ENCODE data around the gene SLC4A4. TPM values are rescaled to one million over a fixed set of nuclear protein-coding genes. Genes with fewer than 3 reads are reported as not detected.

SLC4A4 gene
- total and polyA plus RNA-seq, 4 donors, result 3.2 to 78.6 (median 18.6) TPM

DNA sequence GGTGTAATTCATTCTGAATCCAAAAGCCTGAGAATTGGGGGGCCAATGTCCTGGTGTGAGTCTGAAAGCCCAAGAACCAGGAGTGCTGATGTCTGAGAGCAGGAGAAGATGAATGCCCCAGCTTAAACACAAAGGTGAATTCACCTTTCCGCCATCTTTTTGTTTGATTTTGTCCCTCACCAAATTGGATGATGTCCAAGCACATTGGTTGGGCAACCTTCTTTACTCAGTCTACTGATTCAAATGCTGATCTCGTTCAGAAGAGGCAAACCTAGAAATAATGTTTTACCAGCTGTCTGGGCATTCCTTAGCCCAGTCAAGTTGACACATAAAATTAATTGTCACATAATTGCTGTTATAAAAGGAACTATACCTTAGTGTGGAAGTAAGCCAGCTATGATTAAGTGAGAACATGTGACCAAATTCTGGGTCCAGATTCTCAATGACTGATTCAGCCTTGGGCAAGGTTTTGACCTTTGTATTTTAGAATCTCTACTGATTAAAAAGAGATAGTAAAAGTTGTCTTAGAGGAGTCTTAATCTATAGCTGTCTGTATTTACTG lies 34.5 kb upstream of the SLC4A4 start:
- TF ChIP-seq, protein P1, sequence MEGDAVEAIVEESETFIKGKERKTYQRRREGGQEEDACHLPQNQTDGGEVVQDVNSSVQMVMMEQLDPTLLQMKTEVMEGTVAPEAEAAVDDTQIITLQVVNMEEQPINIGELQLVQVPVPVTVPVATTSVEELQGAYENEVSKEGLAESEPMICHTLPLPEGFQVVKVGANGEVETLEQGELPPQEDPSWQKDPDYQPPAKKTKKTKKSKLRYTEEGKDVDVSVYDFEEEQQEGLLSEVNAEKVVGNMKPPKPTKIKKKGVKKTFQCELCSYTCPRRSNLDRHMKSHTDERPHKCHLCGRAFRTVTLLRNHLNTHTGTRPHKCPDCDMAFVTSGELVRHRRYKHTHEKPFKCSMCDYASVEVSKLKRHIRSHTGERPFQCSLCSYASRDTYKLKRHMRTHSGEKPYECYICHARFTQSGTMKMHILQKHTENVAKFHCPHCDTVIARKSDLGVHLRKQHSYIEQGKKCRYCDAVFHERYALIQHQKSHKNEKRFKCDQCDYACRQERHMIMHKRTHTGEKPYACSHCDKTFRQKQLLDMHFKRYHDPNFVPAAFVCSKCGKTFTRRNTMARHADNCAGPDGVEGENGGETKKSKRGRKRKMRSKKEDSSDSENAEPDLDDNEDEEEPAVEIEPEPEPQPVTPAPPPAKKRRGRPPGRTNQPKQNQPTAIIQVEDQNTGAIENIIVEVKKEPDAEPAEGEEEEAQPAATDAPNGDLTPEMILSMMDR (IDR thresholded peaks at IDR 0.05; ENCODE audit: control extremely low read depth, extremely low read depth), result no peak
- 78 to 86% methylated on average over 2 of the region's 2 CpGs for WGBS, 2 donors
- no peak overlapping the region for H3K4me3 ChIP-seq
- no peaks in the 10 kb centered on the region for H3K9me3 ChIP-seq (ENCODE audit: control insufficient read depth in 4 of 4, insufficient read depth in 3 of 4, low read length in 3 of 4)
- H3K27ac ChIP-seq (ENCODE audit: low read depth in 1 of 2, low read length in 1 of 2), result no peak overlapping the region
- no peak for ATAC-seq (ENCODE audit: insufficient read depth, low FRiP score)
- peaks cover 0 to 6% (median 1%) of the 10 kb centered on the region in 4 donors for H3K36me3 ChIP-seq (ENCODE audit: control insufficient read depth in 4 of 4, insufficient read depth in 4 of 4, low read length in 4 of 4)
- peaks cover 0 to 18% (median 3%) of the 10 kb centered on the region in 5 donors for H3K4me1 ChIP-seq (ENCODE audit: control insufficient read depth in 5 of 5, insufficient read depth in 5 of 5, low read length in 5 of 5)
- no peak overlapping the region for H3K9ac ChIP-seq (ENCODE audit: insufficient read depth in 1 of 2, low read length in 2 of 2)
- no peak for DNase-seq
- no peaks in the 10 kb centered on the region for H3K27me3 ChIP-seq (ENCODE audit: control insufficient read depth in 3 of 3, insufficient read depth in 3 of 3, low read length in 2 of 3)

DNA sequence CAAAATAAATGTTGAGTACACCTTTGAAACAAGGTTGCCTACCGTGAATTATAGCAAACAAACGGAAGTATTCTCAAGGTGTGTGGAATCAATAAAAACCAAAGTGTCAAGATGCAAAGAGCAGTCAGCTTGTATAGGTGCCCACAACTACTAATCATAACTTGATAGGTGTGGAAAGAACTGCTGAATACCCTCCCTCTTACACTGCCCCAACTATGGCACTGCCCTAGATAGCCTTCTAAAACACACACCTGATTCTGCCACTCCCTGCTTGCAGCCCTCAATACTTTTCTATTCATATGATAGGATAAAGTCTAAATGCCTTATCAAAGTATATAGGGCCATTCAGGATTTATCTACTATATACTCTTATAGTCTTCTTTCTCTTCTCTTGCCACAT lies 31.1 kb upstream of the SLC4A4 start:
- Histone ChIP-seq H3K4me3 (no peak overlapping the region), H3K9ac (ENCODE audit: insufficient read depth in 1 of 2, low read length in 2 of 2) (no peak overlapping the region), H3K36me3 (ENCODE audit: control insufficient read depth in 4 of 4, insufficient read depth in 4 of 4, low read length in 4 of 4) (peaks cover 0 to 6% (median 1%) of the 10 kb centered on the region in 4 donors), H3K9me3 (ENCODE audit: control insufficient read depth in 4 of 4, insufficient read depth in 3 of 4, low read length in 3 of 4) (no peaks in the 10 kb centered on the region), H3K27ac (ENCODE audit: low read depth in 1 of 2, low read length in 1 of 2) (no peak overlapping the region), H3K27me3 (ENCODE audit: control insufficient read depth in 3 of 3, insufficient read depth in 3 of 3, low read length in 2 of 3) (no peaks in the 10 kb centered on the region), H3K4me1 (ENCODE audit: control insufficient read depth in 5 of 5, insufficient read depth in 5 of 5, low read length in 5 of 5) (peaks cover 0 to 6% (median 3%) of the 10 kb centered on the region in 5 donors)
- TF ChIP-seq, protein P1 (IDR thresholded peaks at IDR 0.05; ENCODE audit: control extremely low read depth, extremely low read depth), result no peak
- ATAC-seq (ENCODE audit: insufficient read depth, low FRiP score) (no peak), DNase-seq (no peak)
- WGBS, 2 donors, result 97 to 98% methylated on average over 2 of the region's 2 CpGs

DNA sequence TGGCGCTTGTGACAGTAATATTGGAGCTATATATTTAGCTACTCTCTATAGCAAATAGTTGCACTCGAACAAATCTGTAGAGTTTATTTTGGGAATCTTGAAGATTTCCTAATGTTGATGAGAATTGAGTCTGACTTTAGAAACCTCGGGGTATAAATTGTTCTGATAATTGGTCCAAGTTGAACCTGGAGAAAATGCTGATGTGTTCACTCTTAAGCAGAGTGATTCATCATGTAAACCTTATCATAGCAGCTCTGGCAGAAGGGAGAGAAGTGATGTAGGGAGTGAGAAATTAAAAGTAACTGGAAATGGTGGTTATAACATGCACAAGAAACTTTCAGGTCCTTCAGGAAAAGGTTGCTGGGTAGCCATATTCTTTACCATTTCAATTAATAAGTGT lies 16.4 kb upstream of the SLC4A4 start:
- TF ChIP-seq, protein P1 (IDR thresholded peaks at IDR 0.05; ENCODE audit: control extremely low read depth, extremely low read depth), result no peak
- Histone ChIP-seq H3K4me3 (no peak overlapping the region), H3K27me3 (ENCODE audit: control insufficient read depth in 3 of 3, insufficient read depth in 3 of 3, low read length in 2 of 3) (no peaks in the 10 kb centered on the region), H3K4me1 (ENCODE audit: control insufficient read depth in 5 of 5, insufficient read depth in 5 of 5, low read length in 5 of 5) (no peaks in the 10 kb centered on the region), H3K27ac (ENCODE audit: low read depth in 1 of 2, low read length in 1 of 2) (no peak overlapping the region), H3K9ac (ENCODE audit: insufficient read depth in 1 of 2, low read length in 2 of 2) (no peak overlapping the region), H3K9me3 (ENCODE audit: control insufficient read depth in 4 of 4, insufficient read depth in 3 of 4, low read length in 3 of 4) (no peaks in the 10 kb centered on the region), H3K36me3 (ENCODE audit: control insufficient read depth in 4 of 4, insufficient read depth in 4 of 4, low read length in 4 of 4) (no peaks in the 10 kb centered on the region)
- 78 to 89% methylated on average over 3 of the region's 3 CpGs for WGBS, 2 donors
- ATAC-seq (ENCODE audit: insufficient read depth, low FRiP score) (no peak), DNase-seq (no peak)

DNA sequence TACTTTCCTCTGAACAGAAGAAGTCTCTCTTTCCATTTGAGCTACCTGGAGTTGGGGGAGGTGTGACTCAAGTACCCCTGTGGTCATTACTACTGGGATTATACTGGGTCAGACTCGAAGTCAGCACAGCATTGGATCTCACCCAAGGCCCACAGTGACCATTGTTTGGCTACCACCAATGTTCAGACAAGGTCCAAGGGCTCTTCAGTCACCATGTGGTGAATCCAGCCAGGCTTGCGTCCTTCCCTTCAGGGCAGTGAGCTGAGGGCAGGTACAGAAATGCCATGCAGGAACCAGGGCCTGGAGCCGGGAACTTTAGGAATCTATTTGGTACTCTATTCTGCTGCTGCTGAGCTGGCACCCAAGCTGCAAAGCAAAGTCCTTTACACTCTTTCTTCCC lies 5.5 kb upstream of the SLC4A4 start:
- Histone ChIP-seq H3K9me3 (ENCODE audit: control insufficient read depth in 4 of 4, insufficient read depth in 3 of 4, low read length in 3 of 4) (no peaks in the 10 kb centered on the region), H3K27me3 (ENCODE audit: control insufficient read depth in 3 of 3, insufficient read depth in 3 of 3, low read length in 2 of 3) (no peaks in the 10 kb centered on the region), H3K9ac (ENCODE audit: insufficient read depth in 1 of 2, low read length in 2 of 2) (no peak overlapping the region), H3K4me3 (no peak overlapping the region), H3K27ac (ENCODE audit: low read depth in 1 of 2, low read length in 1 of 2) (no peak overlapping the region), H3K4me1 (ENCODE audit: control insufficient read depth in 5 of 5, insufficient read depth in 5 of 5, low read length in 5 of 5) (peaks cover 0 to 3% (median 0%) of the 10 kb centered on the region in 5 donors), H3K36me3 (ENCODE audit: control insufficient read depth in 4 of 4, insufficient read depth in 4 of 4, low read length in 4 of 4) (no peaks in the 10 kb centered on the region)
- no peak for DNase-seq
- no peak for ATAC-seq (ENCODE audit: insufficient read depth, low FRiP score)
- WGBS, 2 donors, result 89 to 92% methylated on average over 3 of the region's 3 CpGs
- TF ChIP-seq, protein P1 (IDR thresholded peaks at IDR 0.05; ENCODE audit: control extremely low read depth, extremely low read depth), result no peak

Data from lung (tissue), 12 donors.